ENCODE data around the gene BCDIN3D. TPM values are rescaled to one million over a fixed set of nuclear protein-coding genes. Genes with fewer than 3 reads are reported as not detected.

Gene BCDIN3D
- total and polyA plus RNA-seq, 9 of the 15 experiments (the other 6 are each of a cell fraction or from before 2014, with no cell fraction given), result 3.7 to 6.9 (median 5.6) TPM

DNA sequence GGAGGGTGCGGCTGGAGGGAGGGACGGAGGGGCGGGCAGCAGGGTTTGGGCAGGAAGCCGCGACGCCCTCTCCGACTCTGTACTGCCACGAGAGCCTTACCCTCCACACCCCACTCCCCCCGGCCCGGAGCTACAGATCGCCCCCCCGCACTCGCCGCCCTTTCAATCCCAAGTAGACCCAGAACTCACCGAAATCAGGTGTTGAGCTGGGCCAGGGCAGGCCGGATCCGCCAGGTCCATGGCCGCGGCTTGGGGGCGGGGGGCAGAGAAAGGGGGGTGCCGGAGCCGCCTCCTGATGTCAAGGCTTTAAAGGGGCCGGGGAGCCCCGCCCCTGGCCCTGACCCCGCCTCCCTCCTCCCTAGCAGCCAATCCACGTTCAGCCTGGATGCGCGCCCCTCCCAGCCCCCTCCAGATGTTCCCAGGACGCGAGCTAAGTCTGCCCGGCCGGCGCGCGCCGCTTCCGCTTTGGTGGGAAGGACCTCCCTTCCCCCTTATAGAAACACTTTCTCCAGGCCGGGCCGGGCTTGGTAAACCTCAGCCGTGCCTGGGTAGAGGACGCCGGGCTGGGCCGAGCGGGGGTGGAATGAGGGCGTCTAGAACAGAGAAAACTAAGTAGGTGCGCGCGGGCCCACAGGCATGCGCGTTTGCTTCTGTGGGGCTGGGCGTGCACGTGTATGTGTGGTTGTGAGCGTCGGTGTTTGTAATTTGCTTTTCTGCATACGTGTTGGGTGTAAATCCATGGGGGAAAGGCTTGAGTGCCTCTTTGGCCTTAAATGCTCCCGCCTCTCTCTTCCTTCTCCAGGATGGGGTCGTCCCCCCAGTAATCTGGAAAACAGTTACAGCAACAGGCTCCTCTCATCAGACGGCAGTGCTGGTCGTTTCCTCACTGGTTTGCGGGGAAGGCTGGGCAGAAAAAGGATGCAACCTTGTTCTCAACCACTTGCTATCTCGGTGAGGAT lies 14.5 kb downstream of the BCDIN3D start, which contains the start of gene NCKAP5L (continued):
- TF ChIP-seq, protein P1, sequence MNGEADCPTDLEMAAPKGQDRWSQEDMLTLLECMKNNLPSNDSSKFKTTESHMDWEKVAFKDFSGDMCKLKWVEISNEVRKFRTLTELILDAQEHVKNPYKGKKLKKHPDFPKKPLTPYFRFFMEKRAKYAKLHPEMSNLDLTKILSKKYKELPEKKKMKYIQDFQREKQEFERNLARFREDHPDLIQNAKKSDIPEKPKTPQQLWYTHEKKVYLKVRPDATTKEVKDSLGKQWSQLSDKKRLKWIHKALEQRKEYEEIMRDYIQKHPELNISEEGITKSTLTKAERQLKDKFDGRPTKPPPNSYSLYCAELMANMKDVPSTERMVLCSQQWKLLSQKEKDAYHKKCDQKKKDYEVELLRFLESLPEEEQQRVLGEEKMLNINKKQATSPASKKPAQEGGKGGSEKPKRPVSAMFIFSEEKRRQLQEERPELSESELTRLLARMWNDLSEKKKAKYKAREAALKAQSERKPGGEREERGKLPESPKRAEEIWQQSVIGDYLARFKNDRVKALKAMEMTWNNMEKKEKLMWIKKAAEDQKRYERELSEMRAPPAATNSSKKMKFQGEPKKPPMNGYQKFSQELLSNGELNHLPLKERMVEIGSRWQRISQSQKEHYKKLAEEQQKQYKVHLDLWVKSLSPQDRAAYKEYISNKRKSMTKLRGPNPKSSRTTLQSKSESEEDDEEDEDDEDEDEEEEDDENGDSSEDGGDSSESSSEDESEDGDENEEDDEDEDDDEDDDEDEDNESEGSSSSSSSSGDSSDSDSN (IDR thresholded peaks at IDR 0.05; ENCODE audit: borderline replicate concordance in 1 of 2, low read depth in 2 of 2, low read length in 2 of 2), result no peak
- peak; percentile 79; the same call in 1 of the 2 replicates for TF ChIP-seq GTF2A2 (tag; IDR thresholded peaks at IDR 0.05)
- TF ChIP-seq, protein P2, sequence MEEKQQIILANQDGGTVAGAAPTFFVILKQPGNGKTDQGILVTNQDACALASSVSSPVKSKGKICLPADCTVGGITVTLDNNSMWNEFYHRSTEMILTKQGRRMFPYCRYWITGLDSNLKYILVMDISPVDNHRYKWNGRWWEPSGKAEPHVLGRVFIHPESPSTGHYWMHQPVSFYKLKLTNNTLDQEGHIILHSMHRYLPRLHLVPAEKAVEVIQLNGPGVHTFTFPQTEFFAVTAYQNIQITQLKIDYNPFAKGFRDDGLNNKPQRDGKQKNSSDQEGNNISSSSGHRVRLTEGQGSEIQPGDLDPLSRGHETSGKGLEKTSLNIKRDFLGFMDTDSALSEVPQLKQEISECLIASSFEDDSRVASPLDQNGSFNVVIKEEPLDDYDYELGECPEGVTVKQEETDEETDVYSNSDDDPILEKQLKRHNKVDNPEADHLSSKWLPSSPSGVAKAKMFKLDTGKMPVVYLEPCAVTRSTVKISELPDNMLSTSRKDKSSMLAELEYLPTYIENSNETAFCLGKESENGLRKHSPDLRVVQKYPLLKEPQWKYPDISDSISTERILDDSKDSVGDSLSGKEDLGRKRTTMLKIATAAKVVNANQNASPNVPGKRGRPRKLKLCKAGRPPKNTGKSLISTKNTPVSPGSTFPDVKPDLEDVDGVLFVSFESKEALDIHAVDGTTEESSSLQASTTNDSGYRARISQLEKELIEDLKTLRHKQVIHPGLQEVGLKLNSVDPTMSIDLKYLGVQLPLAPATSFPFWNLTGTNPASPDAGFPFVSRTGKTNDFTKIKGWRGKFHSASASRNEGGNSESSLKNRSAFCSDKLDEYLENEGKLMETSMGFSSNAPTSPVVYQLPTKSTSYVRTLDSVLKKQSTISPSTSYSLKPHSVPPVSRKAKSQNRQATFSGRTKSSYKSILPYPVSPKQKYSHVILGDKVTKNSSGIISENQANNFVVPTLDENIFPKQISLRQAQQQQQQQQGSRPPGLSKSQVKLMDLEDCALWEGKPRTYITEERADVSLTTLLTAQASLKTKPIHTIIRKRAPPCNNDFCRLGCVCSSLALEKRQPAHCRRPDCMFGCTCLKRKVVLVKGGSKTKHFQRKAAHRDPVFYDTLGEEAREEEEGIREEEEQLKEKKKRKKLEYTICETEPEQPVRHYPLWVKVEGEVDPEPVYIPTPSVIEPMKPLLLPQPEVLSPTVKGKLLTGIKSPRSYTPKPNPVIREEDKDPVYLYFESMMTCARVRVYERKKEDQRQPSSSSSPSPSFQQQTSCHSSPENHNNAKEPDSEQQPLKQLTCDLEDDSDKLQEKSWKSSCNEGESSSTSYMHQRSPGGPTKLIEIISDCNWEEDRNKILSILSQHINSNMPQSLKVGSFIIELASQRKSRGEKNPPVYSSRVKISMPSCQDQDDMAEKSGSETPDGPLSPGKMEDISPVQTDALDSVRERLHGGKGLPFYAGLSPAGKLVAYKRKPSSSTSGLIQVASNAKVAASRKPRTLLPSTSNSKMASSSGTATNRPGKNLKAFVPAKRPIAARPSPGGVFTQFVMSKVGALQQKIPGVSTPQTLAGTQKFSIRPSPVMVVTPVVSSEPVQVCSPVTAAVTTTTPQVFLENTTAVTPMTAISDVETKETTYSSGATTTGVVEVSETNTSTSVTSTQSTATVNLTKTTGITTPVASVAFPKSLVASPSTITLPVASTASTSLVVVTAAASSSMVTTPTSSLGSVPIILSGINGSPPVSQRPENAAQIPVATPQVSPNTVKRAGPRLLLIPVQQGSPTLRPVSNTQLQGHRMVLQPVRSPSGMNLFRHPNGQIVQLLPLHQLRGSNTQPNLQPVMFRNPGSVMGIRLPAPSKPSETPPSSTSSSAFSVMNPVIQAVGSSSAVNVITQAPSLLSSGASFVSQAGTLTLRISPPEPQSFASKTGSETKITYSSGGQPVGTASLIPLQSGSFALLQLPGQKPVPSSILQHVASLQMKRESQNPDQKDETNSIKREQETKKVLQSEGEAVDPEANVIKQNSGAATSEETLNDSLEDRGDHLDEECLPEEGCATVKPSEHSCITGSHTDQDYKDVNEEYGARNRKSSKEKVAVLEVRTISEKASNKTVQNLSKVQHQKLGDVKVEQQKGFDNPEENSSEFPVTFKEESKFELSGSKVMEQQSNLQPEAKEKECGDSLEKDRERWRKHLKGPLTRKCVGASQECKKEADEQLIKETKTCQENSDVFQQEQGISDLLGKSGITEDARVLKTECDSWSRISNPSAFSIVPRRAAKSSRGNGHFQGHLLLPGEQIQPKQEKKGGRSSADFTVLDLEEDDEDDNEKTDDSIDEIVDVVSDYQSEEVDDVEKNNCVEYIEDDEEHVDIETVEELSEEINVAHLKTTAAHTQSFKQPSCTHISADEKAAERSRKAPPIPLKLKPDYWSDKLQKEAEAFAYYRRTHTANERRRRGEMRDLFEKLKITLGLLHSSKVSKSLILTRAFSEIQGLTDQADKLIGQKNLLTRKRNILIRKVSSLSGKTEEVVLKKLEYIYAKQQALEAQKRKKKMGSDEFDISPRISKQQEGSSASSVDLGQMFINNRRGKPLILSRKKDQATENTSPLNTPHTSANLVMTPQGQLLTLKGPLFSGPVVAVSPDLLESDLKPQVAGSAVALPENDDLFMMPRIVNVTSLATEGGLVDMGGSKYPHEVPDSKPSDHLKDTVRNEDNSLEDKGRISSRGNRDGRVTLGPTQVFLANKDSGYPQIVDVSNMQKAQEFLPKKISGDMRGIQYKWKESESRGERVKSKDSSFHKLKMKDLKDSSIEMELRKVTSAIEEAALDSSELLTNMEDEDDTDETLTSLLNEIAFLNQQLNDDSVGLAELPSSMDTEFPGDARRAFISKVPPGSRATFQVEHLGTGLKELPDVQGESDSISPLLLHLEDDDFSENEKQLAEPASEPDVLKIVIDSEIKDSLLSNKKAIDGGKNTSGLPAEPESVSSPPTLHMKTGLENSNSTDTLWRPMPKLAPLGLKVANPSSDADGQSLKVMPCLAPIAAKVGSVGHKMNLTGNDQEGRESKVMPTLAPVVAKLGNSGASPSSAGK (IDR thresholded peaks at IDR 0.05), result peak; percentile 90
- no peak for TF ChIP-seq ZNF449 (CRISPR knock-in tag; IDR thresholded peaks at IDR 0.05)
- TF ChIP-seq, protein P3, sequence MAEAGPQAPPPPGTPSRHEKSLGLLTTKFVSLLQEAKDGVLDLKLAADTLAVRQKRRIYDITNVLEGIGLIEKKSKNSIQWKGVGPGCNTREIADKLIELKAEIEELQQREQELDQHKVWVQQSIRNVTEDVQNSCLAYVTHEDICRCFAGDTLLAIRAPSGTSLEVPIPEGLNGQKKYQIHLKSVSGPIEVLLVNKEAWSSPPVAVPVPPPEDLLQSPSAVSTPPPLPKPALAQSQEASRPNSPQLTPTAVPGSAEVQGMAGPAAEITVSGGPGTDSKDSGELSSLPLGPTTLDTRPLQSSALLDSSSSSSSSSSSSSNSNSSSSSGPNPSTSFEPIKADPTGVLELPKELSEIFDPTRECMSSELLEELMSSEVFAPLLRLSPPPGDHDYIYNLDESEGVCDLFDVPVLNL (CRISPR knock-in tag; IDR thresholded peaks at IDR 0.05; ENCODE audit: low read depth), result peak; percentile 76; the same call in 1 of the 2 replicates
- TF ChIP-seq OTX1 (CRISPR knock-in tag; IDR thresholded peaks at IDR 0.05), result no peak
- TF ChIP-seq ZKSCAN1 (IDR thresholded peaks at IDR 0.05; ENCODE audit: low read depth, low read length), result no peak
